ENCODE measurements around the gene SORCS3.
A peak's percentile ranks its signal among the peaks of the same experiment; 100 is the strongest.

The SORCS3 gene

DNA sequence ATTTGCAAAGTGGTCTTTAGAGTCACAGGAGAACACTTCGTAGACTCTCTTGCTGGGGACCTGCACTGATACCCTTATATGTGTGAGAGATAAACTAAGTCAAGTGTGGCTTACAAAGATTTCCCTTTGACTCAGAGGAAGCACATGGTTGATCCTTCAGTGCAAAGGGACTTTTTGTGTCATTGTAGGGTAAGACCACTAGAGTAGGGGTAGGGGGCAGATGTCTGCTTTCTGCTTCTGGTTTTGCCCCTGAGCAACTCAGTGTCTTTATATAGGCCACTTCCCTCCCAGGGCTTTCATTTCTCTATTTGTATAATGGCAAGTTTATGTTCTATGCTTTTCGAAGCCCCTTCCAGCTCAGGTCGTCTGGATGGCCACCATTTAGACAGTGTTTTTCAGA lies 281.7 kb downstream of the SORCS3 start:
- DNase-seq (ENCODE audit: low spot score), result no peak

DNA sequence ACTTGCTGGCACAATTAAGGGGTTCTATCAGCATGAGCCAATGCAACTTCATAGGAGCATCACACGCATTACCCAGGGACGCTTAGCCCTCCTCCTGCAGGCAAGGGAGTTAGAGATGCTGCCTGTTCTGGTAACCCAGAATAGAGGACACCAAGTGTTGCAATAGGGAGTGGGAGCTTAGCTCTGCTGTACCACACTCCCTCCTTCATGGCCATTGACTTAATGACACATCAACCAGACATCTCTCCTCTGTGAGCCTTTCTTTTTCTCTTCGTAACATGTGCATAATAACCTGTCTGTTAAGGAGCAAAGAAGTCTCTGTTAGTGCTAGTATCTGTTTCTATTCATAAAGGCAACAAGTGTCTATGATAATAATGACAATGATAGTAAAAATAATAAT lies 282.4 kb downstream of the SORCS3 start:
- no peak for DNase-seq (ENCODE audit: low spot score)

DNA sequence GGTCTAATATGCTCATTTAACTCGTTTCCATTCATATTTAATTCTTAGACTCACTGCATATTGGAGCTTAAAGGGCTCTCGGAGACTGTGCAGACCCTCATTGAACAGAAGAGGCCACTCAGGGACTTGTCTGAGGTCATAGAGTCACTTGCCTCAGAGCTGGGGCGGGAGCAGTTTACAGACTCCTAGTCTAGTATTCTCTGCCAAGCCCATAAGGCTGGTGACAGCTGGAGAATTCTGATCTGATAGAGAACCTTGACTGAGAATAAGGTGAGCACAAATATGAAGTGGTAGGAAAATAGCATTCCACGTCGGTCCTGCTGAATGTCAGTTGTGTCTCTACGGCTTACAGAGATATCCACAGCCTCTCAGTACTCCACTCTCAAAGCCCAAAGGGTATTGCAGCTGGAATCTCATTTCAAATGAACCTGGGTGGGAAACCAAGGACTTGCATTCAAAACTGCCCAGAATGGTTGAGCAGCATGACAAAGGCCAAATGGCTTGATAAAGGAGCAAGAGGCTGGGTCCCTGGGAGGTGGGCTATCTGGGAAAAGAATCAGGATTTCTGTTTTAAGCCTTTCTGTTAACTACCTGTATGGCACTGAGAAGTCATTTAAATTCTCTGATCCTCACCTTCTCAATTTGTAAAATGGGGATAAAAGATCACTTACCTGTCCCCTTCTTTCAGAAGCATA lies 283.2 kb downstream of the SORCS3 start:
- no peak for DNase-seq (ENCODE audit: low spot score)

DNA sequence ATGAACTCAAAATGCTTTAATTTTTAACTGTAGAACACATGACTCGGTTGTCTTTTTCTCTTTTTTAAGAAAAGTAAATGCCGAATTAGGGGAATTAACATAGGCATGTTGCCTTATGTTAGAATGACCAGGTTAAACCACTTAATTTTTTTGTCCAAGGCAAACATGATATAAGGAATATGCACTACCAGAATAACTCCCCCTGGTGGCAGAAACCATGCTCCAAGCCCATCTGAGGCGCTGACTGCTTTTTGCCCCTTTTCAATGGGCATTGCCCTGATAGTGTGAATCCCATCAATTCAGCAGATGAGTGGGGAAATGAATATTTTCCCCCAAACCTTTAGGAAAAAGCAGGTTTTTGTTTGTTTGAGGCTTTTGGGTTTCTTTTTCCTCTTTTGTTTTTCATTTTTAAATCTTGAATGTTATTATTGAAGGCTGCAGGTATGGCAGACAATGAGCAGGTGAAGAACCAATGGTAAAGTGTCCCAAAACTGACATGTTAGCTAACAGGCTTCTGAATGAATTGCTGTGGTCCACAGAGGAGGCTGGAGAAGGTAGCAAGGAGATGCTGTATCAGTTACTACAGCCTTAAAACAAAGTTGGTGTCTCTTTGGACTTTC lies 284.3 kb downstream of the SORCS3 start:
- DNase-seq (ENCODE audit: low spot score), result no peak

DNA sequence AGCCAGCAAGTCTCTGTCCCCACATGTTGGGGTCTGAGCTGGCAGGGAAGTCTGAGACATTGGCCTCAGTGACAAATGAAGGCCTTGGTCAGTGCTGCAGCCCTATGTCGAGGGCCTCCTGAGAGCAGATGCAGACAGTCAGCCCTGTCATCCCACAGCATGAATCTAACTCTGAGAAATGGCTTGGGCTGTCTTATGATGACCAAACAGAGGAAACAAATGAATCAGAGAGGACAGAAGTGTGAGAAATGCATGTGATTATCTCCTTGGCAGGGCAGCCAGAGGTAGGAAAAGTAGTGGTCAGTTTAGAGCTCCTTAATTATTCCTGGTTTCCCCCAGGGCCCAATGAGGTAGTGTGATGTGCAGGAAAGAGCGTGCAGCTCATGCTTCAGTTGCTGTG lies 287.6 kb downstream of the SORCS3 start:
- DNase-seq (ENCODE audit: low spot score), result no peak

DNA sequence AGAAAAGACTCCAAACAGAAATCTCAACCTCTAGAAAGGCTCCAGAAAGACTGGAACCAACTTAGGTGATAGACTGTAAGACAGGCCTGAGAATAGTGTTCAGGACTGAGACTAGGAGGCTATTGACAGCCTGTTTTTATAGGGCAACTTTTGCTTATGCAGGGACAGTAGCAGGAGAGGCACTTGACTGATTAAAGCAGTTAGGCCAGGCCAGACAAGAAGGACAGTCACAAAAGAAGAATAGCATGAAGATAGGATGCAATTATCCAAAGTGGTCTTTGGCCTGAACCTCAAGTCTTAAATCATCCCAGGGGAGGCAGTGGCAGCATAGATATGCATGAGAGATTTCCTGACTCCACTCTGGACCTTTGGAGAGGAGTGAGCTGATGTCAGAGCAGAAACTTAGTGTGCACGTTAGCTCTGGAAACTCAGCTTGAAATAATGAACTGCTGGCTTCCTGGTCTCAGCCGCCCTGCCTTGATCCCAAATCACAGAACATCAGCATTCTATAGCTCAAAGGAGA lies 290.6 kb downstream of the SORCS3 start:
- DNase-seq (ENCODE audit: low spot score), result no peak

DNA sequence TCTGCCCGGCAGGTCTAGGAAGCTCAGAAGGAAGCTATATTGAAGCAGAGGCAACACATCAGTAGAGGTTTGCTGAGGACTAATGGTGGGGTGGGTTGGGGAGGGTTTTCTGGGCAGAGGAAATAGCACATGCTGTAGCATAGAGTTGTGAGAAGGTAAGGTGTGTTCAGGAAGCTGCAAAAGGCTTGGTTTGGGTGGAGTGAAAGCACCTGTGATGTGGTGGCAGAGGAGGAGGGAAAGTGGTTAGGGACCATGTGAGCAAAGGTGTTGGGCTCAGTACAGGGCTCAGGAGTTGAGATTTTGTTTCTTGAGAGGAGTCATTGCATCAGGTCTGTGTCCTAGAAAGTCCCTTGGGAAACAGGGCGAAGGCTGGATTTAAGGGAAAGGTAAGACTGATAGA lies 294.6 kb downstream of the SORCS3 start:
- DNase-seq (ENCODE audit: low spot score), result no peak

DNA sequence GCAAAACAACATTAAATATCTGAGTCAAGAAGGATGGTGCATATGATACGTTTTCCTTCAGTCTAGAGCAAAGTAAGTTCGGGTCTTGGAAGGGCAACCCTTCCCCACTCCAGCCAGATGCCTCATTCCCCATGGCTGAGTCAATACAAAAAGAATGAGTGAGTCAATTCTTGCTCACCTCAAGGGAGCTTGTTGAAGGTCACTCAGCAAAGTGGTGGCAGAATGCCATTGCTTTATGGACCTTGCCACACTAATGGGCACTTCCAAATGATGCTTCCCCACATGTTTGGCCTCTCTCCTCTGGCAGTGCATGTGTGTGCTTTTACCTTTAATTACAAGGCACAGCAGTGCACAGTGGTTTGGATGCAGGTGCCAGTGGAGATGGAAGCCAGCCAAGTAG lies 296.5 kb downstream of the SORCS3 start:
- peak; percentile 5 for DNase-seq (ENCODE audit: low spot score)

DNA sequence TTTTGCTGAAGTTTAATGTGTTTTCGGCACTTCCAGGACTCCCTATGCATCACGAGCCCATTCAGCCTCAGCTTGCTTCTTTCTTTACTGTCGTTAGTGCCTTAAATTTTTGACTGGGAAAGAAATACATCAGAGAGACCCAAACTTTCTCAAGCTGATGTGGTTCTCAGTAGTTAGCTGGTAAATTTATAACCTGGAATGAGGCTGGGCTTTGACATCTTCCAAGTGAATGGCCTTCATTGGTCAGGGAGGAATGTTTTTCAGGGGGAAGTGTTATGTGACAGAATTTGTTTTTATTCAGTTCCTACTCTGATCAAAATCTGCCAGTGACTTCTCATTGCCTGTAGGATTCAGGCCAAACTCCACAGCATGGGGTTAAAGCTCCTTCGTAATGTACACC lies 296.9 kb downstream of the SORCS3 start:
- no peak for DNase-seq (ENCODE audit: low spot score)

DNA sequence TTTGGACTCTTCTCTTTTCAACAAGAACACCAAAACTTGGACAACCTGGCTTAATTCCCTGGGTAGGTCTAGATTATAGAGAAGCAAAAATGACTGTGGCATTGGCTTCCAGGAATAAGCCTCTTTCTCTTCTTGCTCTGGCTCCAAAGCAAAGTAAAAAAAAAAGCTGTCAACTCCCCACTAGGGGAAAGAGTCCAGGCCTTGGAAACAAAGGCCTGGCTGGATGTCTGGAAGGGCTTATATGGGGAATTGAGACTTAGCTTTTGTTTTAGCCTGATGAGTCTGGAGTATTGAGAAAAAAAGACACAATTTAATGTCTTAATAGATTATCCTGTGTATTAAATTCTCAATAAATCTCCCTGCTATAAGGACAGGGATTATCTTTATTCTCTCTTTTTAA lies 300.6 kb downstream of the SORCS3 start:
- no peak for DNase-seq (ENCODE audit: low spot score)

DNA sequence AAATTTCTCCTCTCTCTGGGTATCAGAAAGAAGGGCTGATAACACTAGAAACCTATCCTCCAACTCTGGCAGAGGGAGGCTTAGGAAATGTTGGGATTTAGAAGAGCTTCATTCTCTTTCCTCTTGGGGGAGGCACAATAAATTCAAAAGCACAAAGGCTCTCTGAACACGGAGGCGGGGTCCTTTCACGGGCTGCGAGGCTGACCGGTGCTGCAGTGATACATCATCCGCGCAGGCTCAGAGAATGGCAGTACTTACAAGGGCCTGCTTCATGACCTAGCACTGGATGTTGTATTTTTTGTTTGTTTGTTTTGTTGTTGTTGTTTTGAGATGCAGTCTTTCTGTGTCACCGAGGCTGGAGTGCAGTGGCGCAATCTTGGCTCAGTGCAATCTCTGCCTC lies 306.2 kb downstream of the SORCS3 start:
- DNase-seq (ENCODE audit: low spot score), result no peak

DNA sequence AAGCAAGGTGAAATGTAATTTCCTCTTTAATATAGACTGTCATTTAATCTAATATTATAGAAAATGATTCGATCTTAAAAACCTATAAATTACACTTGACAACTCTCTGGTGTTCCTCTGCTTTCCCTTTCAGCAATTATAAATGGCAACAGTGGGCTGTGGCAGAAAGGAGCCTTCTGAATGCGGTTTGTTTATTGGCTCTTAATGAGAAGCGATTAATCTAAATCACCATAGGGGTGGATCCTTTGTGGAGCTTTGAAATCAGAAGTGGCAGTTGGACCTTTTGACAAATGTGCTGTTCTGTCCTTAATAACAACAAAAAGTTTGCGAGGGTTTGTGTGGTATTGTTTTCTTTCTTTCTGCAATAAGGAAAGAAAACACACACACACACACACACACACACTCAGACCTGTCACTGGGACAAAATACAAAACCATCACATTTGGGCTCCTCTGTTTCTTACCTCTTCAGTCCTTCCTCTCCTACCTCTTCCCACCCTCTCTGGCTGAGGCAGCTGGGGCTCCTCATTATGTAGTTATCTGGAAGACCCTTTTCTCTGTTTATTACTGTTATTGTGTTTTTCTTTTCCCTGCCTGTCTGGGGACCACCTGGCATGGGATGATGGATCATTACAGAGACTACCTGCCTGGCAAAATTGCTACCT lies 316.2 kb downstream of the SORCS3 start:
- no peak for DNase-seq (ENCODE audit: low spot score)

DNA sequence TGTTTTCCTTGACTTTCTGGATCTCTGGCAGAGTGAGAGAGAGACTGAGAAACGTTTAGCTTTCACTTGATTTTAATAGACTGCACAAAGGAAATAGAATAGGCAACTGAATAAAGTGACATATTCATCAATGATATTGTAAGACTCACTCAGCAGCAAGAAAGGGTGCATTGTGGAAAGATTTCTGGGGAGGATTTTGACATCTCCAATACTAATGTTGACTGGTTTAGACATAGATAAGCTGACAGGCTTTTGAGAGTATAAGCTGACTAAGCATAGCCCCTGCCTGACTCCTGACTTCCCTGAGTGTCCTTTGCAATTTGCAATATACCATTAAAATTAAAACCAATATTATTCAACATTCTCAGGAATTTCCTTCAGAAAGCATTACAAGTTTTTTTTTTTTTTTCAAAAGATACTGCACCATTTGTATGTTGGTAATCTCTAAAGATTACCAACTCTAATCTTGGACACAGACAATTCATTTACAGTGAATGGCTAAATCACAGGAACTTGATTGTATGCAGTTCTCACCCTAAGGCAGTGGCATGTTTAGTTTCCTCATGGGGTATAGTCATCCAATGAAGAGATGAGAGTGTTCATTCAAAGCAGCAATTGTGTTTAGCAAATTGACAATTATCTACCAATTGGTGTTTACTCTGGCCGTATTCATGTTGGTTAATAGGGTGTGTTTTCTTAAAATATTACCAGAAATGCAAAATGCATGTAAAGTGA lies 325.6 kb downstream of the SORCS3 start:
- no peak for DNase-seq (ENCODE audit: low spot score)

DNA sequence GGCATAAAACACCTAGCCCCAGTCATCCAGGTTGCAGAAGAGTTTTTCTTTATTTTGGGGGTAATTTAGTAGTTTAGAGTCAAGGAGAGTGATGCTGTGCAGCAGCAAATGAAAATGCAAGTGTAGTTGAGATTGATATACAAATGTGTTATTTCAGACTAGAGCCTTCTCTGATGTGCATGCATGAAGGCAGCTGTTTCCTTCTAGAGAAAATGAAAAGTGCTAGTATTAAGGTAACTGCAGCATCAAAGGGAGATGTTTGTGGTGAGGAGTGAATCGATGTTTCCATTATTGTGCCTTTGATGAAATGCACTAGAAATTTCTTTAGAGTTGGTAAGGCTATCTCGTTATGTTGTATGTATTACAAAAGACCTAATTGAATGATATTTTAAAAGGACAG lies 339.3 kb downstream of the SORCS3 start:
- DNase-seq (ENCODE audit: low spot score), result no peak

DNA sequence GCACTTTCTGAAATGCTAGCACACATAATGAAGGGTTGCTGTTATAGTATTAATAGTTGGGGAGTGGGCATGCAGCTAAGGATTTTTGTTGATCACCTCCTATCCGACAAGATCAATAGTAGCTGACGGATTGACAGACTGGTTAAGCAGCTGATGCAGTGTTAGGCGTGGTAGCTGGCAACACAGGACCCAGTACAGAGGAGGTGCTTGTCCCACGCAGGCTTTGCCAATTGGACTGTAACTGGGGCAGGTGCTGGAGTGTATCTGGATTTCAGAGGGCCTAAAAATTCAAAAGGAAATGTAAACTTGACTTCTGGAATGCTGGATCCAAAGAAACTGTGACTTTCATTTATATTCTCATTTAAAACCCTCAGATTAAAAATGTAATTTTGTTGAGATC lies 340.9 kb downstream of the SORCS3 start:
- DNase-seq (ENCODE audit: low spot score), result no peak

DNA sequence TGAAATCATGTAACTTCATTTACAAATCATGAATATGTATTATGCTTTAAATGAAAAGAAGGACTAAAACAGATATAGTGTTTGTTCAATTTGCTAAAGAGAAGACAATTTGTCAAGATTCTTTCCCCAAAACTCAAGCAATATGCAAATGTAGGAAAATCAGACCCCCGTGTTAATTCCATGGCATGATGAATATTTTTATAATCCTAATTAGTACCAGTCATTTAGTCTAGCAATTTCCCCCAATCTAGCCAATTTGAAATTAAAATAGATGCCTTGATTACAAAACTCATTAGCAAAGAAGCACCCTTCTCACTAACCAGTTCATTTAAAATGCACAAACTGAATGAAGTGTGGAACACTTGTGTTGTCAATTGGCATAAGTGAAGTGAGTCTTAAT lies 347.6 kb downstream of the SORCS3 start:
- no peak for DNase-seq (ENCODE audit: low spot score)

DNA sequence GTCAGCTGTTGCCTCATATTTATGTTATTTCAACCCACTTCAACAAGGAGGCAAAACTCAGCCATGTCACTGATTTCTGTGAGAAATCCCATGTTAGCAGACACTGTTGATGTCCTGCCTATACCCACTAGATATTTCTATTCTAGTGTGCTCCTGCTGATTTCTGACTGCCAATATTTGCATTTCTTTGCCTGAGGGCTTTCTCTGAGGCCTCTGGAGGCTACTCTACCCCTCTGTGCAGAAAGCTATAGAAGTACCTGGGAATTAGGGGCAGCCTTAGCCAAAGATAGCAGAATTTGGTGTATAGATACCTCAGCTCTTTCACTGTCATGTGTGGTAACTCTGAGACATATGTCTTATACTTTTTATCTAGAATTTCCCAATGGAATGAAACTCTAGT lies 348.8 kb downstream of the SORCS3 start:
- DNase-seq (ENCODE audit: low spot score), result no peak

DNA sequence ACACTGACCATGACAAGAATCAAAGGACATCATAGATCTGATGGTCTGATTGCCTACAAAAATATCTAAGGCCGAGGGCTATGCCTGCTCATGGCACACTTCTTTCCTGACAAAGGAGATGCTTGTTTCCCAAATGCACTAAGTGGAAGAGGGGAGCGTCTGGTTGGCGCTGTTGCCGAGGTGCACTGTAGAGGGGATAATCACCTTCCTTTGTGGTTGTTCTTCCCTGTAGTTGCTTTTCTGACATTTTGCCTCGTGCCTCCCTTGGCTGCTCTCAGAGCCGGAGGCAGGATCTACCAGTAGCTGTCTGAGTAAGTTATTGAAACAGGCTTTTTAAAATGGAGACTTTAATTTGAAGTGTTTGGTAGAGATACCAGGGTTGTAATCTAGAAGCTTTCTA lies 352.0 kb downstream of the SORCS3 start:
- DNase-seq (ENCODE audit: low spot score), result no peak

DNA sequence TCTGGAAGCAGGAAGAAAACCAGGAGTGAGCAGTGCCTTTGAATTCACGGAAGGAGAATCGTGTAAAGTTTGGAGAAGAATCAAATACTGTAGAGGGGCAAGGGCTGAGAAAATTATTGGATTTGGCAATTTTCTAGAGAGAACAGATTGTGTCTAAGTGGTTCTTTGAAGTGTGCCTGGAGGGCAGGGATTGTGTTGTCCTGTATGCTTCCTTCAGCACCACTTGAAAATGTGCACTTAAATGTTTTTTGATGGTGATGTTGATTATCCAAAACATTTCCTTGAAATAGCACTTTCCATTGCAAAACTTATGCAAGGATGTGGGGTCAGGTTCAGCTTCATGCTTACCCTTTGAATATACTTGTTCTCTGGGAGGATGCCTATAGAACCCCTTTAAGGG lies 360.2 kb downstream of the SORCS3 start:
- no peak for DNase-seq (ENCODE audit: low spot score)

DNA sequence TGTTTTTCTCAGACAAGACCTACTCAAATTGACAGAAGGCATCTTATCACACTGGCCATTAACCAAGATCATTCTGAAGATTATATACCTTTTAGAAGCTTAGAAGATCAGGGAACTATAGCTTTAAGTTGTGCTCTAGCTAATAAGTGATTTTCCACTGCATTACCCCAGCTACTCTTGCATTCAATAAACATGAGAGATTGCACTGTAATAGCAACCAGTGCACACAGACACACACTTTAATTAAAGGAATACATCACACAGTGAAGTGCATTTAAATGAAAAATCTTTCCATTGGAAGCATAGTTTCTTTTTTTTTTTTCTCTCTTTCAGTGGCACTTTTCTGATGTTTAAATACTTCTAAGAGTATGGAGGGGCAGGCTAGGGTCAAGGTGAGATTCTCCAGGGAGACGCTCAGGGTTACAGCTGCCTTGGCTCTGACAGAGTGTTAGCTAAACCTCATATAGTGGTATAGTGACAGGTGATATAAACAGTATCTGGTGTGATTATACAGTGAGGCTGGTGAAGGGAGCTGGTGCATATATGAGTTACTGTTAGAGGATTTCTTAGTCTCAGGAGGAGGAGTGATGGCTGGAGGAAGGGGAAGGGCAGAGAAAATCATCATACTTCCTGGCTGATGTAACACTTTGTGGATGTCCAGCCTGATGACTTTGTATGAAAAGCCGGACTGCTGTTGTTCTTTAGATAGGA lies 369.5 kb downstream of the SORCS3 start:
- DNase-seq (ENCODE audit: low spot score), result no peak

DNA sequence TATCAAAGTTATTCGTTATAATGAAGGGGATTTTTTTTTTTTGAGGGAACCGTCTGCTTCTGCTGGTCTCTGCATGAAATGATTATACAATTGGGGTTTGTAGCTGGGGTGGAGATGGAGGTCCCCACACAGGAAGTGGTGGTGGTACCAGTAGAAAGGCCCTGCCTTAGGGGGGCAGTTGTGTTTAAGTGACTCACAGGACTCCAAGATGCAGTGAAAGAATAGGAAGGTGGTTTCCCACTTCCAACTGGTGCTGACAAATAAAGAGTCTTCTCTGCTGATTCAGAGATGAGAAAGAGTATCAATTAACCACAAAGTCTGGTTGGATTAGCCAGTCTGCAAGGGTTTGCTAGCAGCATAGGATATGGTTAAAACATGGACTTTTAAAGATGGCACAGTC lies 376.0 kb downstream of the SORCS3 start:
- no peak for DNase-seq (ENCODE audit: low spot score)

DNA sequence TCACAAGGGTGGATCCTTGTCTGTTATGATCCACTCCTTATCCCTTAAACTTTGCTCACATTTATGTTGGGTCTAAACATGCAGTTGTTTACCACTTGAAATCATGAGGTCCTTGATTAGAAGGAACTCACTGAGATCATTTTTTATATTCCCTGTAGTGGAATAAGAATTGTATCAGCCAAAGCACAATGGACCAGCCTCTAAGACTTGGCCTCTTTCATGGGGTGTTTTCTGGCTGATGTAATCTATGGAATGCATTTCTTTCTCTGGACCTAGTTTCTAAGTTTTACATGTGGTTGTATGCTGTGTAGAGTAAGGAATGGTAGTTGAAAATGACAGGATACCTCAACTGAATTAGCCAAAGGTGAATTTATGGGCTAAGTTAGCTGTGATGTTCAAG lies 376.6 kb downstream of the SORCS3 start:
- DNase-seq (ENCODE audit: low spot score), result no peak

All from AG08396 (cell line).